Stimulated activated CD8-positive, alpha-beta memory T cell treated with anti-CD3 and anti-CD28 coated beads, Interleukin-7, amount 100 ng/mL, for 48 hours (primary cell): ENCODE measurements around the gene TMED1.
"Not testable (repeated sequence)": the region's sequence is repeated elsewhere in the genome, so short reads cannot be mapped to it uniquely, and the experiment has no call there.

Experiments
- DNase-seq, 2 donors: peaks; one replicate each; pipeline ENCODE4 v3.0.0-alpha.2; 2020; ENCODE audit warnings: low read depth in 1 of 2; ENCODE audit errors: extremely low read depth in 1 of 2

Gene TMED1

GRCh38 chr19:10835754-10836478 lies at the start of gene TMED1:
Gene TMED1 (minus strand): TSS chr19:10836212. CDS start chr19:10836191, 21 bp downstream.
- peak; percentile 82 to 89 for DNase-seq

- DNase-seq = no peak
Observed at GRCh38 chr19:10885201-10886169, 49.5 kb upstream of the TMED1 start.

- DNase-seq = no peak
Observed at GRCh38 chr19:10884274-10884673, 48.3 kb upstream of the TMED1 start.

- no peak for DNase-seq
Observed at GRCh38 chr19:10882108-10882457, 46.1 kb upstream of the TMED1 start.

- no peak for DNase-seq
Observed at GRCh38 chr19:10881403-10882107, 45.5 kb upstream of the TMED1 start.

GRCh38 chr19:10878253-10878652 lies 42.2 kb upstream of the TMED1 start:
- DNase-seq = no peak

GRCh38 chr19:10877608-10878007 lies 41.6 kb upstream of the TMED1 start:
- DNase-seq = not testable (repeated sequence)

GRCh38 chr19:10876459-10877240 lies 40.6 kb upstream of the TMED1 start:
- no peak for DNase-seq

- no peak for DNase-seq
Observed at GRCh38 chr19:10874024-10874423, 38.0 kb upstream of the TMED1 start.

- DNase-seq = no peak
Observed at GRCh38 chr19:10872546-10873107, 36.6 kb upstream of the TMED1 start.

- DNase-seq = peak in 1 of 2 donors; percentile 13
Observed at GRCh38 chr19:10871711-10872545, 35.9 kb upstream of the TMED1 start.

GRCh38 chr19:10870955-10871603 lies 35.1 kb upstream of the TMED1 start, which contains the start of gene CARM1:
Gene CARM1 (plus strand): TSS chr19:10871553. CDS start chr19:10871703, 150 bp downstream.
- DNase-seq = peak; percentile 97 to 99

- no peak for DNase-seq
Observed at GRCh38 chr19:10870501-10870954, 34.5 kb upstream of the TMED1 start.

- not testable (repeated sequence) for DNase-seq
Observed at GRCh38 chr19:10869872-10870311, 33.9 kb upstream of the TMED1 start.

GRCh38 chr19:10868872-10869547 lies 33.0 kb upstream of the TMED1 start:
- DNase-seq = no peak

- DNase-seq = no peak
Observed at GRCh38 chr19:10866495-10866894, 30.5 kb upstream of the TMED1 start.

GRCh38 chr19:10864538-10864899 lies 28.5 kb upstream of the TMED1 start:
- peak; percentile 61 to 68 for DNase-seq
